Body of pancreas (tissue), 4 donors: Measurements from ENCODE around the gene RREB1.

Experiments used
- POLR2A ChIP-seq, 3 donors: fragments of 450-650 bp; IDR thresholded peaks; one replicate each; pipeline ENCODE4 v1.6.1; 2016; ENCODE audit warnings: antibody characterized with exemption in 3 of 3, mild to moderate bottlenecking in 2 of 3
- TF ChIP-seq, protein P1 (sequence below), 7 experiments: fragments of 450-650 bp in 4 of 7; fragments of 200-600 bp in 3 of 7; sonication (generic) in 3 of 7; IDR thresholded peaks; one replicate each; pipeline ENCODE4 v1.5.1; 2016 to 2019; ENCODE audit warnings: antibody characterized with exemption in 7 of 7

- TF ChIP-seq, protein P1, sequence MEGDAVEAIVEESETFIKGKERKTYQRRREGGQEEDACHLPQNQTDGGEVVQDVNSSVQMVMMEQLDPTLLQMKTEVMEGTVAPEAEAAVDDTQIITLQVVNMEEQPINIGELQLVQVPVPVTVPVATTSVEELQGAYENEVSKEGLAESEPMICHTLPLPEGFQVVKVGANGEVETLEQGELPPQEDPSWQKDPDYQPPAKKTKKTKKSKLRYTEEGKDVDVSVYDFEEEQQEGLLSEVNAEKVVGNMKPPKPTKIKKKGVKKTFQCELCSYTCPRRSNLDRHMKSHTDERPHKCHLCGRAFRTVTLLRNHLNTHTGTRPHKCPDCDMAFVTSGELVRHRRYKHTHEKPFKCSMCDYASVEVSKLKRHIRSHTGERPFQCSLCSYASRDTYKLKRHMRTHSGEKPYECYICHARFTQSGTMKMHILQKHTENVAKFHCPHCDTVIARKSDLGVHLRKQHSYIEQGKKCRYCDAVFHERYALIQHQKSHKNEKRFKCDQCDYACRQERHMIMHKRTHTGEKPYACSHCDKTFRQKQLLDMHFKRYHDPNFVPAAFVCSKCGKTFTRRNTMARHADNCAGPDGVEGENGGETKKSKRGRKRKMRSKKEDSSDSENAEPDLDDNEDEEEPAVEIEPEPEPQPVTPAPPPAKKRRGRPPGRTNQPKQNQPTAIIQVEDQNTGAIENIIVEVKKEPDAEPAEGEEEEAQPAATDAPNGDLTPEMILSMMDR (IDR thresholded peaks at IDR 0.05): no peak
- no peak for TF ChIP-seq POLR2A (IDR thresholded peaks at IDR 0.05)
Measured at GRCh38 chr6:7241160-7241559, 133.4 kb downstream of the RREB1 start.
